A549 (cell line): ENCODE data around the gene DENND6B. TPM values are rescaled to one million over a fixed set of nuclear protein-coding genes. Genes with fewer than 3 reads are reported as not detected.
A peak's percentile ranks its signal among the peaks of the same experiment; 100 is the strongest.

Source experiments
- ATAC-seq, 2 experiments: fragments of 200-7000 bp in 1 of 2; fragments of >200 bp in 1 of 2; cut with Nextera tagmentation in 1 of 2; cut with Tn5 transposase in 1 of 2; 3 replicates each; pipeline versions ENCODE4 v1.8.0 to v1.9.1; 2018 to 2020; ENCODE audit warnings: mild to moderate bottlenecking in 1 of 2, moderate library complexity in 1 of 2
- CTCF ChIA-PET: fragments of 300-600 bp; sonication (Branson Sonifier 250); formaldehyde crosslinking; extraction: SDS; loops from one replicate; lab custom pipeline; 2021; ENCODE audit warnings: antibody characterized with exemption, inconsistent platforms; lab: Yijun Ruan, JAX
- POLR2A ChIA-PET: fragments of 350-600 bp; formaldehyde crosslinking; extraction: SDS; loops from one replicate; lab custom pipeline; 2021; ENCODE audit warnings: antibody characterized with exemption, inconsistent platforms; lab: Yijun Ruan, JAX
- DNase-seq, 2 experiments: peaks; one replicate each; pipeline versions ENCODE4 v3.0.0 to v3.0.0-alpha.2; 2011 to 2016; ENCODE audit warnings: low read depth in 1 of 2, low spot score in 1 of 2
- FAIRE-seq: peaks from 2 replicates; lab custom pipeline; 2011; peaks lifted over from hg19 to GRCh38; lab: Jason Lieb, UNC
- H3K27ac ChIP-seq, 2 experiments: fragments of >200 bp; sonication (Bioruptor Twin); formaldehyde crosslinking; 3 replicates each; pipeline ENCODE4 v1.5.1; 2016 to 2017
- H3K4me1 ChIP-seq: fragments of >200 bp; sonication (Bioruptor Twin); formaldehyde crosslinking; 3 replicates; pipeline ENCODE4 v1.6.1; 2016
- H3K4me2 ChIP-seq: fragments of >200 bp; sonication (Bioruptor Twin); formaldehyde crosslinking; 3 replicates; pipeline ENCODE4 v1.6.1; 2016
- H3K4me3 ChIP-seq: fragments of >200 bp; sonication (Bioruptor Twin); formaldehyde crosslinking; 3 replicates; pipeline ENCODE4 v1.5.1; 2016
- H3K9me3 ChIP-seq: fragments of >200 bp; sonication (Bioruptor Twin); formaldehyde crosslinking; 3 replicates; pipeline ENCODE4 v1.6.1; 2016
- CBX8 ChIP-seq: fragments of 200-600 bp; sonication (generic); IDR thresholded peaks from 2 replicates; pipeline ENCODE4 v1.6.1; 2016
- E2F6 ChIP-seq: IDR thresholded peaks from 2 replicates; pipeline ENCODE4 v1.6.1; 2012; ENCODE audit warnings: low read depth, borderline replicate concordance
- EHF ChIP-seq: fragments of 250-450 bp; sonication (Bioruptor Pico); IDR thresholded peaks from 2 replicates; pipeline ENCODE4 v1.5.0; 2020; ENCODE audit warnings: mild to moderate bottlenecking
- EHMT2 ChIP-seq: fragments of 200-600 bp; sonication (generic); IDR thresholded peaks from 2 replicates; pipeline ENCODE4 v1.6.1; 2016; ENCODE audit warnings: antibody characterized with exemption, low read depth, mild to moderate bottlenecking, moderate library complexity
- ELK1 ChIP-seq: fragments of 150-350 bp; IDR thresholded peaks from 2 replicates; pipeline ENCODE4 v1.6.1; 2014; ENCODE audit warnings: low read depth, mild to moderate bottlenecking, low read length
- ESRRA ChIP-seq: fragments of 150-350 bp; IDR thresholded peaks from 2 replicates; pipeline ENCODE4 v1.6.1; 2014; ENCODE audit warnings: mild to moderate bottlenecking, low read length, borderline replicate concordance
- FOSL2 ChIP-seq, 2 experiments: fragments of 450-650 bp in 1 of 2; fragments of >200 bp in 1 of 2; sonication (Bioruptor Twin) in 1 of 2; formaldehyde crosslinking; IDR thresholded peaks; 2 replicates each; pipeline versions ENCODE4 v1.5.0 to v1.6.1; 2016 to 2020; ENCODE audit warnings: mild to moderate bottlenecking in 1 of 2, moderate library complexity in 1 of 2
- FOXS1 ChIP-seq: fragments of 250-450 bp; sonication (Bioruptor Pico); IDR thresholded peaks from 2 replicates; pipeline ENCODE4 v1.5.0; 2020; ENCODE audit warnings: mild to moderate bottlenecking, moderate library complexity
- HDAC2 ChIP-seq: fragments of 200-600 bp; sonication (generic); IDR thresholded peaks from 2 replicates; pipeline ENCODE4 v1.6.1; 2016
- HEYL ChIP-seq: fragments of 250-450 bp; sonication (Bioruptor Pico); IDR thresholded peaks from 2 replicates; pipeline ENCODE4 v1.8.0; 2021; ENCODE audit warnings: mild to moderate bottlenecking, moderate library complexity
- HMGXB4 ChIP-seq: fragments of 250-450 bp; sonication (Bioruptor Pico); IDR thresholded peaks from 2 replicates; pipeline ENCODE4 v1.5.0; 2021; ENCODE audit warnings: mild to moderate bottlenecking, moderate library complexity, borderline replicate concordance
- MAZ ChIP-seq: fragments of 150-350 bp; IDR thresholded peaks from 2 replicates; pipeline ENCODE4 v1.6.1; 2014; ENCODE audit warnings: antibody characterized with exemption, low read depth, low read length, borderline replicate concordance
- MYC ChIP-seq: IDR thresholded peaks from 2 replicates; pipeline ENCODE4 v1.6.1; 2012; ENCODE audit warnings: mild to moderate bottlenecking, inconsistent platforms, low read length, improper control_type of control experiment, borderline replicate concordance
- NPAS2 ChIP-seq: fragments of 250-450 bp; sonication (Bioruptor Pico); IDR thresholded peaks from 2 replicates; pipeline ENCODE4 v1.8.0; 2022; ENCODE audit warnings: mild to moderate bottlenecking, moderate library complexity, borderline replicate concordance
- NR3C1 ChIP-seq: fragments of >200 bp; sonication (Bioruptor Twin); formaldehyde crosslinking; IDR thresholded peaks from 3 replicates; pipeline ENCODE4 v1.6.1; 2017
- PBX3 ChIP-seq: IDR thresholded peaks from 2 replicates; pipeline ENCODE4 v1.6.1; 2012
- PHF8 ChIP-seq: fragments of 200-600 bp; sonication (generic); IDR thresholded peaks from 2 replicates; pipeline ENCODE4 v1.6.1; 2016; ENCODE audit warnings: low read depth, mild to moderate bottlenecking, antibody characterized with exemption, moderate library complexity, borderline replicate concordance
- POLR2A ChIP-seq: IDR thresholded peaks from 2 replicates; pipeline ENCODE4 v1.6.1; 2012; ENCODE audit warnings: mild to moderate bottlenecking, low read length
- RARB ChIP-seq: fragments of 250-450 bp; sonication (Bioruptor Pico); IDR thresholded peaks from 2 replicates; pipeline ENCODE4 v1.8.0; 2021; ENCODE audit warnings: mild to moderate bottlenecking, moderate library complexity
- RFX5 ChIP-seq: fragments of 450-650 bp; IDR thresholded peaks from 2 replicates; pipeline ENCODE4 v1.7.1; 2014; ENCODE audit warnings: antibody characterized with exemption, mild to moderate bottlenecking, moderate library complexity
- SREBF2 ChIP-seq: fragments of 450-650 bp; IDR thresholded peaks from 2 replicates; pipeline ENCODE4 v1.6.1; 2014; ENCODE audit warnings: mild to moderate bottlenecking, moderate library complexity
- ZC3H11A ChIP-seq: fragments of 450-650 bp; IDR thresholded peaks from 2 replicates; pipeline ENCODE4 v1.6.1; 2014; ENCODE audit warnings: antibody characterized with exemption, mild to moderate bottlenecking
- WGBS: methylation state at CpG from one replicate; pipeline ENCODE4 v1.1.6; 2017; ENCODE audit errors: missing lambda C conversion rate; 5-methylcytosine and 5-hydroxymethylcytosine counted together
- polyA plus RNA-seq, 4 experiments: library from polyadenylated mRNA; depleted of rRNA in 3 of 4; stranded (reverse); fragments of >200 nt; fragmentation: RNase III in 1 of 4; extraction: RNeasy Plus Mini Kit Qiagen cat#74134 plus additional on column Dnase treatment in 1 of 4; gene quantifications; 2 replicates in 3 of 4; 3 replicates in 1 of 4; pipeline ENCODE4 v1.2.3, GENCODE V29; 2011 to 2017
- TF ChIP-seq, protein P1 (sequence below): fragments of >200 bp; sonication (Bioruptor Twin); formaldehyde crosslinking; IDR thresholded peaks from 2 replicates; pipeline ENCODE4 v1.6.1; 2016

Gene DENND6B
- polyA plus RNA-seq, 2 of the 4 experiments (the other 2 are of a cell fraction): 1.6 to 1.9 TPM

DNA sequence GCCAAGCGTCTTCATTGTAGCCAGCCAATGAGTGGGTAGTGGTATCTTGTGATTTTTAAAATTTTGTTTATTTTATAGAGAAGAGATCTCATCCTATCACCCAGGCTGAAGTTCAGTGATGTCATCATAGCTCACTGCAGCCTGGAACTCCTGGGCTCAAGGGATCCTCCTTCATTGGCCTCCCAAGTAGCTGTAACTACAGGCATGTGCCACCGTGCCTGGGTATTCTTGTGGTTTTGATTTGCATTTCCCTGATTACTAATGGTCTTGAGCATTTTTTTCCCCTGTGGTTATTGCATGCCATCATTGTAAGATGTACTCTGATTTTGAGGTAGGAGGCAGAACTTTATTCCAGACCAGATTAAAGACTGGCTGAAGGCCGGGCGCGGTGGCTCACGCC, 2.4 kb upstream of the DENND6B start:
- H3K9me3 ChIP-seq: no peaks in the 10 kb centered on the region
- TF ChIP-seq MYC (no peak), FOXS1 (CRISPR knock-in tag) (no peak), RARB (no peak), FOSL2 (IDR thresholded peaks at IDR 0.05) (no peak), FOSL2 (CRISPR knock-in tag; IDR thresholded peaks at IDR 0.05) (no peak), MAZ (no peak), RFX5 (no peak), EHMT2 (no peak), SREBF2 (no peak), EHF (no peak)
- FAIRE-seq (no peak), ATAC-seq (no peak), DNase-seq (no peak)
- H3K4me3 ChIP-seq: no peak overlapping the region
- H3K4me1 ChIP-seq: peaks cover 17% of the 10 kb centered on the region; the same call in 2 of the 3 replicates
- H3K27ac ChIP-seq: no peak overlapping the region
- ChIA-PET POLR2A (no interaction called here), CTCF (interaction anchor here (0.6 to 9.8 kb wide), 6 partner anchors 12 to 252 kb away, joined by 3 to 74 read pairs (median 10); partner anchors contain the start of gene HDAC10)
- 97% methylated on average over 6 of the region's 6 CpGs for WGBS
- no peak overlapping the region for H3K4me2 ChIP-seq

DNA sequence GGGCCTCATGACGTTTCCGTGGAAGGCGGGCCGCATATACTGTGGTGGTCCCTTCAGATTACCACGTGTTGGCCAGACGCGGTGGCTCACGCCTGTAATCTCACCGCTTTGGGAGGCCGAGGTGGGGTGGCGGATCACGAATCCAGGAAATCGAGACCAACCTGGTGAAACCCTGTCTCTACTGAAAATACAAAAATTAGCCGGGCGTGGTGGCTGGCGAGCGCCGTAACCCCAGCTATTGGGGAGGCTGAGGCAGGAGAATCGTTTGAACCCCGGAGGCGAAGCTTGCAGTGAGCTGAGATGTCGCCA, 853 bp upstream of the DENND6B start:
- peak overlapping the region; percentile 92 for H3K4me3 ChIP-seq
- TF ChIP-seq HDAC2: no peak
- no peak for TF ChIP-seq ZC3H11A
- TF ChIP-seq, protein P1, sequence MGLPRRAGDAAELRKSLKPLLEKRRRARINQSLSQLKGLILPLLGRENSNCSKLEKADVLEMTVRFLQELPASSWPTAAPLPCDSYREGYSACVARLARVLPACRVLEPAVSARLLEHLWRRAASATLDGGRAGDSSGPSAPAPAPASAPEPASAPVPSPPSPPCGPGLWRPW: no peak
- TF ChIP-seq FOXS1 (CRISPR knock-in tag): no peak
- no peak for TF ChIP-seq E2F6
- TF ChIP-seq CBX8: no peak
- no peak for TF ChIP-seq NR3C1
- TF ChIP-seq PBX3: no peak
- TF ChIP-seq HMGXB4 (CRISPR knock-in tag): no peak
- POLR2A ChIA-PET: no interaction called here
- CTCF ChIA-PET: interaction anchor here (0.6 to 9.8 kb wide), 16 partner anchors 9 to 170 kb away, joined by 3 to 74 read pairs (median 7); partner anchors contain the start of gene HDAC10
- H3K9me3 ChIP-seq: no peaks in the 10 kb centered on the region
- 86% methylated on average over 22 of the region's 22 CpGs for WGBS
- H3K27ac ChIP-seq: peak overlapping the region; percentile 97
- FAIRE-seq (no peak), ATAC-seq (no peak), DNase-seq (no peak)
- peaks cover 17% of the 10 kb centered on the region; the same call in 2 of the 3 replicates for H3K4me1 ChIP-seq
- peak overlapping the region; percentile 91 for H3K4me2 ChIP-seq

GRCh38 chr22:50326225-50326955, 422 bp downstream of the DENND6B start:
- peak overlapping the region; percentile 92 for H3K4me3 ChIP-seq
- peak overlapping the region; percentile 91 for H3K4me2 ChIP-seq
- H3K4me1 ChIP-seq: peaks cover 16% of the 10 kb centered on the region; the same call in 2 of the 3 replicates
- POLR2A ChIA-PET: interaction anchor here (0.6 to 1.1 kb wide), 2 partner anchors 19 to 174 kb away, joined by 3 to 5 read pairs; partner anchors contain the start of gene PLXNB2
- ATAC-seq (peak; percentile 41 to 59; a peak in 5 of 6 replicates), FAIRE-seq (no peak), DNase-seq (no peak)
- peak overlapping the region; percentile 97 for H3K27ac ChIP-seq
- H3K9me3 ChIP-seq: no peaks in the 10 kb centered on the region
- 63% methylated on average over 19 of the region's 56 CpGs for WGBS
- CTCF ChIA-PET: interaction anchor here (0.6 to 9.8 kb wide), 18 partner anchors 10 to 85 kb away, joined by 3 to 74 read pairs (median 8); partner anchors contain the start of genes HDAC10 and PLXNB2
- TF ChIP-seq PHF8 (no peak), NPAS2 (CRISPR knock-in tag) (no peak), POLR2A (no peak), EHF (no peak), CBX8 (no peak), ZC3H11A (no peak), ESRRA (no peak), NR3C1 (no peak), MAZ (no peak), HEYL (CRISPR knock-in tag) (no peak), ELK1 (no peak)
